Measurements from ENCODE around the gene ENAM. TPM values are rescaled to one million over a fixed set of nuclear protein-coding genes. Genes with fewer than 3 reads are reported as not detected.

ENAM gene, protein sequence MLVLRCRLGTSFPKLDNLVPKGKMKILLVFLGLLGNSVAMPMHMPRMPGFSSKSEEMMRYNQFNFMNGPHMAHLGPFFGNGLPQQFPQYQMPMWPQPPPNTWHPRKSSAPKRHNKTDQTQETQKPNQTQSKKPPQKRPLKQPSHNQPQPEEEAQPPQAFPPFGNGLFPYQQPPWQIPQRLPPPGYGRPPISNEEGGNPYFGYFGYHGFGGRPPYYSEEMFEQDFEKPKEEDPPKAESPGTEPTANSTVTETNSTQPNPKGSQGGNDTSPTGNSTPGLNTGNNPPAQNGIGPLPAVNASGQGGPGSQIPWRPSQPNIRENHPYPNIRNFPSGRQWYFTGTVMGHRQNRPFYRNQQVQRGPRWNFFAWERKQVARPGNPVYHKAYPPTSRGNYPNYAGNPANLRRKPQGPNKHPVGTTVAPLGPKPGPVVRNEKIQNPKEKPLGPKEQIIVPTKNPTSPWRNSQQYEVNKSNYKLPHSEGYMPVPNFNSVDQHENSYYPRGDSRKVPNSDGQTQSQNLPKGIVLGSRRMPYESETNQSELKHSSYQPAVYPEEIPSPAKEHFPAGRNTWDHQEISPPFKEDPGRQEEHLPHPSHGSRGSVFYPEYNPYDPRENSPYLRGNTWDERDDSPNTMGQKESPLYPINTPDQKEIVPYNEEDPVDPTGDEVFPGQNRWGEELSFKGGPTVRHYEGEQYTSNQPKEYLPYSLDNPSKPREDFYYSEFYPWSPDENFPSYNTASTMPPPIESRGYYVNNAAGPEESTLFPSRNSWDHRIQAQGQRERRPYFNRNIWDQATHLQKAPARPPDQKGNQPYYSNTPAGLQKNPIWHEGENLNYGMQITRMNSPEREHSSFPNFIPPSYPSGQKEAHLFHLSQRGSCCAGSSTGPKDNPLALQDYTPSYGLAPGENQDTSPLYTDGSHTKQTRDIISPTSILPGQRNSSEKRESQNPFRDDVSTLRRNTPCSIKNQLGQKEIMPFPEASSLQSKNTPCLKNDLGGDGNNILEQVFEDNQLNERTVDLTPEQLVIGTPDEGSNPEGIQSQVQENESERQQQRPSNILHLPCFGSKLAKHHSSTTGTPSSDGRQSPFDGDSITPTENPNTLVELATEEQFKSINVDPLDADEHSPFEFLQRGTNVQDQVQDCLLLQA
- 1 to 10 TPM; 4.0 to 7.2 (median 6.8) TPM for polyA plus RNA-seq (ENCODE audit: insufficient read length in 3 of 3)
- long read RNA-seq, donor 1, partial matches to known transcripts, result 0 of 3 reads
- long read RNA-seq, donor 1, other reads (novel, unspliced or antisense), result 0 of 3 reads
- long read RNA-seq, donor 2, partial matches to known transcripts, result 0 of 1 reads
- long read RNA-seq, donor 2, other reads (novel, unspliced or antisense), result 0 of 1 reads
- long read RNA-seq, donor 3, partial matches to known transcripts, result 0 of 1 reads
- long read RNA-seq, donor 3, other reads (novel, unspliced or antisense), result 0 of 1 reads
- long read RNA-seq, donor 4, partial matches to known transcripts, result 0 of 2 reads
- long read RNA-seq, donor 4, other reads (novel, unspliced or antisense), result 0 of 2 reads
- long read RNA-seq, donor 5, result 0 reads
- long read RNA-seq, donor 6, partial matches to known transcripts, result 0 of 4 reads
- long read RNA-seq, donor 6, other reads (novel, unspliced or antisense), result 0 of 4 reads
- long read RNA-seq, donor 7, partial matches to known transcripts, result 0 of 2 reads
- long read RNA-seq, donor 7, other reads (novel, unspliced or antisense), result 0 of 2 reads
- long read RNA-seq, donor 8, result 0 reads
- long read RNA-seq, donor 9, partial matches to known transcripts, result 0 of 2 reads
- long read RNA-seq, donor 9, other reads (novel, unspliced or antisense), result 0 of 2 reads
- long read RNA-seq, donor 10, partial matches to known transcripts, result 0 of 4 reads
- long read RNA-seq, donor 10, other reads (novel, unspliced or antisense), result 0 of 4 reads
- long read RNA-seq, donor 11, partial matches to known transcripts, result 0 of 2 reads
- long read RNA-seq, donor 11, other reads (novel, unspliced or antisense), result 0 of 2 reads
- long read RNA-seq, donor 12, partial matches to known transcripts, result 0 of 2 reads
- long read RNA-seq, donor 12, other reads (novel, unspliced or antisense), result 0 of 2 reads
- long read RNA-seq, donor 13, result 0 reads
- long read RNA-seq, donor 14, result 0 reads
- long read RNA-seq, donor 15, partial matches to known transcripts, result 0 of 2 reads
- long read RNA-seq, donor 15, other reads (novel, unspliced or antisense), result 0 of 2 reads
- long read RNA-seq, donor 16, partial matches to known transcripts, result 10 of 12 reads
- long read RNA-seq, donor 16, other reads (novel, unspliced or antisense), result 0 of 12 reads

DNA sequence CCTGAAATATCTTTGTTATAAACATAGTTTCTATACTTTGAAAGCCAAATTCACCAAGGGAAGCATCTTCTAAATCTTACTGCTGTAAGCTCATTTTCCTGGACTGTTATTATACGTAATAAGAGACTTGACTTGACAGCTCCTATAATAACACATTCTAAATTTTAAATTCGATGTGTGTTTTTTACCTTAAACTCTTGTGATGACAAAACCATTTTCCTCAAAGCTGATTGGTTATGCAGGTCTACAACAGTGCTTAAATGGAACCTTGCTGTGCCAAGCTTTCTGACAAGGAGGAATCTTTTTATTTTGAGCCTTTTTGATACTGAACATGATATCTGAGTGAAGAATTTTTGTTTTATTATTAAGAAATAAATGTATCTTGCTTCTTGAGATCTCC lies at the start of gene ENAM:
Gene ENAM, plus strand, starts transcription at position 301 of the 400 bp plus-strand sequence. CDS start 757 bp downstream, outside the sequence.
- no peak for DNase-seq (ENCODE audit: extremely low read depth in 1 of 11, low read depth in 9 of 11, low spot score in 4 of 11)

DNA sequence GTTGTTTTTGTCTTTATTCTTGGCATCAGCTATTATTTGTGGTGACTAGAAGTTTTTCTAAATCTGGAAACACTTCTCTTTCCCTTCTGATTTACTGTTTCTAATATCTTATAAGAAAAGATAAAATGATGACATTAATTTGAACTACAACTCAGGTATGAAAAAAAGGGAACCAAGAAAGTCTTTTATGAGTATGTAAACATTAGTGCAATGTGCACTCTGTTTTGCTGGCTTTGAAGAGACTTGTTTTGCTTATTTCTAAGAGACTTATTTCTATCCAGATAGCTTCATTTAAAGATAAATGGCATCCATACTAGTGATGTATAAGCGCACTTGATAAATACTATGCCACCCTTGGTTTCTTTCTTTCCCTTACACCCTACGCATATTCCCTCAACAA lies 46.6 kb upstream of the ENAM start:
- DNase-seq (ENCODE audit: extremely low read depth in 1 of 11, low read depth in 9 of 11, low spot score in 4 of 11), result no peak

DNA sequence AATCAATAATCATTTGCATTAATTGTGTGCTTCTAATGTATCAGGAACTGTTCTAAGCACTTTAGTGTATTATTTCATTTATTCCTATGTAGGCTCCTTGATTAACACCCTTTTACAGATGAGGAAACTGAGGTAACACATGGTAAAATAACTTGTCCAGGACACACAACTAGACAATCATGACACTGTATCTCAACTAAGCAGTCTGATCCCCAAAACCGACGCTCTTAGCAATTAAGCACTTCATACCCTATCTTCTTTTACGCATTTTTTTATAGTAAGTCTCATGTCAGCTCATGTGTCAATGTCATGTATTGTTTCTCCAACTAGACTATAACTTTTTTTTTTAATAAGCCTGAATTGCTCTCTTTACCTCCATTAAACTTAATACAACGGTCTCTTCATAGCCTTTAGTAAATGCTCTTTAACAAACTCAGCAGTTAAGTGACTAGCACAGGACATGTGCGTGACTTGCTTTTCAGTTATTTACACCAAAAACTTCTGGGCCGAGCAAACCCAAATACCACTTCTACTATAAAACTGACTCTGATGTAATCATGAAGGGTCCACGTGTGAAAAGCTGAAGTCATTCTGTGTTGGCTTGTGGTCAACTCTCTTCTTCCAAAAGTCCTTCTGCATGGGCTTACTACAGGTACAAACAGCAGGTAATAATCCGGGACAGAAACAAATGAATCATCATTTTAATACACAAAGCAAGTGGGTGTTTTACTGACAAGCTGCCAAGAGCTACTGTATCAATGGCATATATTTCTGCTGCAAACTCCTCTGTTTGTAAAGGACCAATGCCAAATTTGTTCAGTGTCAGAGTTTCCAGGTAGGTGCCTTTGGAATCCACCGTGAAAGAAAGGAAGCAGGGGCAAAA lies 44.4 kb upstream of the ENAM start:
- no peak for DNase-seq (ENCODE audit: extremely low read depth in 1 of 11, low read depth in 9 of 11, low spot score in 4 of 11)

DNA sequence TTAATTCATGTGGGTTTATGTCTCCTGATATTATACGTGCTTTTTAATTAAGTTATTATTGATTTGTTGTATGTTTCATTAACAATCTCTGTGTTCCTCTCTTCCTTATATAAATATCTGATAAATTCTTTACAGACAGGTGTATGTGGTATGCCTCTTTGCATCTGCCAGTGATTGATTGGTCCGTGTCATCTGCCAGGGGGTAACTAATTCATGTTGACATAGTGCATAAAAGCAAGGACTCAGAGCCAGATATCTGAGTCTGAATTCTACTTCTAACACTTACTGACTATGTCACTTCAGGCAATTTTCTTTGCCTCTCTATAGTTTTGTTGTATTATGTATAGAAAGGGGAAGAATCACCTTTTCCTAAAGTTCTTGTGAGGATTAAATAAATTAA lies 41.7 kb upstream of the ENAM start:
- no peak for DNase-seq (ENCODE audit: extremely low read depth in 1 of 11, low read depth in 9 of 11, low spot score in 4 of 11)

DNA sequence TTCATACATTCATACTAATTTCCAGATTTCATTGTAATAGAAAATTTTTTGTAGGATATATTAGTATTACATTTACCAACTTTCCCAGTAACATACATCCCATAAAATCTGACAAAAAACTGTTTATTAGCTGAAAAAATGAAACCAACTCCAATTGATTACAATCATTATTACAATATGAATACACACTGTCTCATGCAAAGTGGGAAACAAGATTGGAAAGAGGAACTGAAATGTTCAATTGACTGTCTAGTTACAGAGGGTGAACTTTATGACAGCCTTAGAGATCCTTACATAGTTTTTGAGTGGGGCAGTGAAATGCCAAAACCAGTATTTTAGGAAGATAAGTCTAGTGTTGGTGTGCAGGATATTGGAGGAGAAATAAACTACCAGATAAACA lies 38.8 kb upstream of the ENAM start:
- DNase-seq (ENCODE audit: extremely low read depth in 1 of 11, low read depth in 9 of 11, low spot score in 4 of 11), result no peak

DNA sequence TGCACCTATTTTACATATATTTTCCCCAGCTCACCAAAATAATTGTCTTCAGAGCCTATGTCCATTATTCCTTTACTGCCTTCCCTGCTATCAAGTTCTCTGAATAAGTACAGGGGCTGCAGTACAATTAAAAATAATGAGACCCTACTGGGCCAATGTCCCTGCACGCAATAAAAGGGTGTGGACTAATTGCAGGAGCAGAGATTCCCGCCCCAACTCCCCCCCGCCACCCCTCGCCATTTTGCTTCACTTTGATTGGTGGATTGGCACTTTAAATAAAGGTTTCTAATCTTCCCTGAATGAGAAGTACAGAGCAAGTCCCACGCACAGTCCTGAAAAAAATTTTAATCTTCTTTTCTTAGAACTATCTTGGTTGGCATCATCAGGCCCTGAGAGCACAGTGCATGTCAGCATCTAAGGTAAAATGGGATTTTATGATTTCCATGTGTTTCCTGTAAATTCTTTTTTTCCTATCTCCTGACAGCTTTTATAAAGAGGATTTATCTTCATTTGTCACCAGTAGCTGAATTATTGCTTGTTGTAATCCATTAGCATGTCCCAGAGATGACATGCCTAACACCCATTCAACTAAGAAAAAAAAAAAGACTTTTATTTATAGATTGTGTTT lies 36.5 kb upstream of the ENAM start, which contains the start of gene AMBN:
Gene AMBN, plus strand, starts transcription at position 302 of the 628 bp plus-strand sequence. Its CDS starts 103 bp downstream, at position 405.
- DNase-seq (ENCODE audit: extremely low read depth in 1 of 11, low read depth in 9 of 11, low spot score in 4 of 11), result no peak

DNA sequence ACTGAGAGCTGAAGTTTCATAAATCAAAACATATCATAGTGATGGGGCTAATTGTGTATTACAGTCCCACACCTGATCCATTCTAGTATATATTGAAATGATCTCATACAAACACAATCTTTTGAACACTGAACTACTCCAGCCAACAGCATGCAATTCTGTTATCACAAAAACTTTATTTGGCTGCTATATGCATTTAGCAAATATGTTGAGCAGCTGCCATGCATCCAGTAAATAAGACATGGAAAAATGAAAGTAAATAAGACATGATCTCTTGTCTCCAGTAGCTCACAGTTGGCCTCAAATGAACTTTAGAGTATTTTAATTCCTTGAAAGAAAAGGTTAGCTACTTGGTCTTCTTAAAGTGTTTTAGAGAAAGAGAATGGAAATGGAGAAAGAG lies 34.3 kb upstream of the ENAM start:
- no peak for DNase-seq (ENCODE audit: extremely low read depth in 1 of 11, low read depth in 9 of 11, low spot score in 4 of 11)

DNA sequence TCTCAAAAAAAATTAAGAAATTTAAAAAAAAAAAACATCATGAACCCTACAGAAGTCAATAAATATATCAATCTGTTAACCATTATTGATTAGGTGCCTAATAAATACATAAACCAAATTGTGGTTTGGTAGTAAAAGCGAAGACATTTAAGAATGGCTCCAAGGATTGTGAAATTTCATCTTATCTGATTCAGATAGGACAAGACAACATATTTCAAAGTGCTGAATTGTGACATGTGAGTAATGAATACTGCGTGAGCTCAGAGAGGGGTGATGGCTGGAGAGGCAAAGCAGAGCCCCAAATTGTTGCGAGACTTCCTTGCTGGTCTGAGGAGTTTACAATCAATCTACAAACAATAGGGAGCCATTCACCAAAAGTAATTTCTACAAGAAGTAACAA lies 28.2 kb upstream of the ENAM start:
- DNase-seq (ENCODE audit: extremely low read depth in 1 of 11, low read depth in 9 of 11, low spot score in 4 of 11), result no peak

DNA sequence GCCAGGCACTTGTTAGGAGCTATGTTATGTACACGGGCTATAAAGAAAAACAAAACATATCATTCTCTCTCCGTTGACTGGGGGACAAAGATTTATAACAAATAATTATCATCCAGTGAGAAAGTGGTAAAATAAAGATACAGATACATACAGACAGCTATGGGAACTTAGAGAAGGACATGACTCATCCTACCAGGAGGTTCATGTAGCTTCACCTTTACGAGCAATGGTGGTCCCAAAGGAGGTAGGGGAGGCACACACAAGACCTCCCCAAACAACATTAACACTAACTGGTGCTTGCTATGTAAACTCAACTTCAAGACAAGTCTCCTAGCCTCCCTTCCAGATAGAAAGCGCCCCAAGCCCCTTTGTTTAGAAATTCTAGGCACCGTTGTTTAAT lies 27.6 kb upstream of the ENAM start:
- no peak for DNase-seq (ENCODE audit: extremely low read depth in 1 of 11, low read depth in 9 of 11, low spot score in 4 of 11)

DNA sequence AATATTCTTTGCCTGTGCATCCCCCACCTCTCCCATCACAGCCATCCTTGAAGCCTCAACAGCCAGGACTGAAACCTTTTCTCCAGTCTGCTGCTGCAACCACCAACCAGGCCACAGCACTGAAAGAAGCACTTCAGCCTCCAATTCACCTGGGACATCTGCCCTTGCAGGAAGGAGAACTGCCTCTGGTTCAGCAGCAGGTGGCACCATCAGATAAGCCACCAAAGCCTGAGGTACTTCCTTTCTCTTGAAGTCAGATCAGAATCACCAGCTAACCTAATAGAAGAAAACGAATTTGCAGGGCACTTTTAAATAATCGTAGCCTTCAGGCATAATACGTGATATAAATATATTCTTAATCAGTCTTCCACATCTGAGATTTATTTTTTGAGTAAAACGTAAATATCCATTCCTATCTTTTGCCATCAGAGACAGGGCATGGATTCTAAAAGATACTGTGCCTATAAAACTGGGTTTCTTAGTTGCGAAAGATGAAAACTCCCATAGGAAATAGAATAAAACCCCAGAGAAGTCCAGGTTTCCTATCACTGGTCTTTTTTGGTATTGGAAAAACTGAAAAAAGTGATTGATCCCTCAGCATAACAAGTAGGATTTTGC lies 27.0 kb upstream of the ENAM start:
- DNase-seq (ENCODE audit: extremely low read depth in 1 of 11, low read depth in 9 of 11, low spot score in 4 of 11), result peak in 5 of 11 donors; percentile 54 to 73 (median 60)

DNA sequence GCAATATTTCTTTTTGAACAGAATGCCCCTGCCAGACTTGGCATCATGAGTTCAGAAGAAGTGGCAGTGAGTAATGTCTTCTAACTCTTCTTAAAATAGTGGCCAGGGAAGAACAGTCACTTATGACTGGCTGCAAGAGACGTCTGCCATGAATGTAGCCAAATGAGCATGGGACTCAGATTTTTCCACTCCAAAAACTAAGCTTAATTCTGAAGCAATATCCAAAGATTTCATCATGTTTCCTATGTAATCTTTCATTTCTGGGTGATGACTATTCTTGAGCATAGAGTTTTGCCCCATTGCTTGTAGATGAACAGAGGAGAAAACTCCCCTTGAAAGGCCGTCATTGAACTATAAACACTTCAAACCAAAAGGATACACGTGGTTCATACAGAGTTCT lies 24.7 kb upstream of the ENAM start:
- DNase-seq (ENCODE audit: extremely low read depth in 1 of 11, low read depth in 9 of 11, low spot score in 4 of 11), result no peak

DNA sequence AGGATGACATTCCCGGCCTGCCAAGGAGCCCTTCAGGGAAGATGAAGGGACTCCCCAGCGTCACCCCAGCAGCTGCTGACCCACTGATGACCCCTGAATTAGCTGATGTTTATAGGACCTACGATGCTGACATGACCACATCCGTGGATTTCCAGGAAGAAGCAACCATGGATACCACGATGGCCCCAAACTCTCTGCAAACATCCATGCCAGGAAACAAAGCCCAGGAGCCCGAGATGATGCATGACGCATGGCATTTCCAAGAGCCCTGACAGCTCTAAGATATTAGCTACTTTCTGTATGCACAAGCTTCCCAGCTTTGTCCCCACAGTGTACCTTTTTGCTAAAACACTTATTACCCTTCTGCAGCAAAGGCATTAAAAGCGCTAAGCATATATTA lies 22.1 kb upstream of the ENAM start:
- DNase-seq (ENCODE audit: extremely low read depth in 1 of 11, low read depth in 9 of 11, low spot score in 4 of 11), result no peak

DNA sequence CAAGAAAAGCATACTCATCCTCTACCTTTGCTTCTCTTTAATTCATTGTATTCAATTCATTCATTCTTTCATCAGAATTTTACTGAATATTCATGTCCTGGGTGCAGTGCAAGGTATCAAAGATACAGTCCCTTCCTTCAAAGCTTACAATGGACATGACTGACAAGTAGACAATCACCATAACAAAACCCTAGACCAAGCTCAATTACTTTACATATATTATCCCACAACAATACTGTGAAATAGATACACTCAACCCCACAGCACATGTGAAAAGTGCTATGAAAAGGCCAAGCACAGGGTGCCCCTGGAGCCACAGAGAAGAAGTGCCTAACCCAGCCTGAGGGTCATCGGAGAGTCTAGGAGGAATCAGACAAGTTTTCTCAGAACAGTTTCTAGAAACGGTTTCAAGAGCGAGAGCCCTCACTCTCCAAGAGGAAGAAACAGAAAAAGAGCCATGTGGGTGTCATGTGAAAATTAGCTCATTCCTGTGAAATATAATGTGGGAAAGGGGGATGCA lies 21.1 kb upstream of the ENAM start:
- no peak for DNase-seq (ENCODE audit: extremely low read depth in 1 of 11, low read depth in 9 of 11, low spot score in 4 of 11)

DNA sequence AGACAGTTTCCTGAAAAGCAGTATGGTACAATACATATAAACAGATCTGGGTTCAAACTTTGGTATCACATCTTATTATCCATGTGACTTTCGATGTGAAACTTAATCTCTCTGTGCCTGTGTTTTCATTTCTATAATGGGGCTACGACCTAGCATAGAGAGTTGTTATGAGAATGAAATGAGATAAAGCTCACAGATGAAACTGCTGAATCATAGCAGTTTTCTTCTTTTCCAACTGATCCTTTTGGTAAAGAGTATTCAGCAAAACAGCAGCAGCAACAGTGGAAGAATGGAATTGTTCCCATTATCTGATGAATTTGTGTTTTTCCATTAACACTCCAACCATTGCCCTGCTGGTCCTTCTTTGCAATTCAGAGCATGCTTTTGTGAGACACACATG lies 20.2 kb upstream of the ENAM start:
- DNase-seq (ENCODE audit: extremely low read depth in 1 of 11, low read depth in 9 of 11, low spot score in 4 of 11), result no peak
